Naive thymus-derived CD4-positive, alpha-beta T cell (primary cell): ENCODE data around the gene PPFIA1. TPM values are rescaled to one million over a fixed set of nuclear protein-coding genes. Genes with fewer than 3 reads are reported as not detected.

Experiments
- ATAC-seq: fragments of 150-1000 bp; cut with Tn5 transposase; 2 replicates; pipeline ENCODE4 v1.10.0; 2021; ENCODE audit warnings: mild to moderate bottlenecking, moderate library complexity
- CTCF ChIA-PET: fragments of 350-600 bp; sonication (Branson Sonifier 250); formaldehyde crosslinking; loops from one replicate; lab custom pipeline; 2021; ENCODE audit warnings: antibody characterized with exemption; lab: Charles Lee
- POLR2A ChIA-PET: fragments of 350-600 bp; sonication (Branson Sonifier 250); formaldehyde crosslinking; loops from one replicate; lab custom pipeline; 2021; ENCODE audit warnings: antibody characterized with exemption, inconsistent platforms; lab: Charles Lee
- DNase-seq, 9 donors: peaks; one replicate each; pipeline versions ENCODE4 v3.0.0 to v3.0.0-alpha.2; 2020 to 2022; ENCODE audit warnings: mixed read lengths in 1 of 9
- H3K27ac ChIP-seq: one replicate; pipeline ENCODE4 v1.7.0; 2013; ENCODE audit warnings: mild to moderate bottlenecking, low read depth, low read length, moderate library complexity
- H3K27me3 ChIP-seq, 2 donors: one replicate each; pipeline ENCODE4 v1.7.0; 2013; ENCODE audit warnings: low read length in 2 of 2, mild to moderate bottlenecking in 2 of 2, moderate library complexity in 2 of 2; ENCODE audit not compliant: control insufficient read depth in 2 of 2, insufficient read depth in 2 of 2
- H3K36me3 ChIP-seq, 3 experiments: 1 replicate in 2 of 3; 2 replicates in 1 of 3; pipeline ENCODE4 v1.7.0; 2013; ENCODE audit warnings: low read length in 3 of 3, mild to moderate bottlenecking in 3 of 3, moderate library complexity in 1 of 3; ENCODE audit not compliant: insufficient read depth in 3 of 3, control insufficient read depth in 2 of 3
- H3K4me1 ChIP-seq, 2 donors: one replicate each; pipeline ENCODE4 v1.7.0; 2013; ENCODE audit warnings: low read length in 2 of 2, mild to moderate bottlenecking in 2 of 2, moderate library complexity in 1 of 2; ENCODE audit not compliant: control insufficient read depth in 2 of 2, insufficient read depth in 2 of 2
- H3K4me3 ChIP-seq: 2 replicates; pipeline ENCODE4 v1.7.0; 2013; ENCODE audit warnings: mild to moderate bottlenecking, low read length
- H3K9me3 ChIP-seq, 3 experiments: 1 replicate in 2 of 3; 2 replicates in 1 of 3; pipeline ENCODE4 v1.7.0; 2013; ENCODE audit warnings: low read length in 3 of 3; ENCODE audit not compliant: control insufficient read depth in 2 of 3
- H3K27ac Mint-ChIP-seq, 9 donors: one replicate each; pipeline ENCODE4 v1.8.0; 2020 to 2022; ENCODE audit warnings: mixed read lengths in 9 of 9, mild to moderate bottlenecking in 8 of 9, moderate library complexity in 5 of 9, inconsistent platforms in 2 of 9
- H3K27me3 Mint-ChIP-seq, 5 donors: one replicate each; pipeline ENCODE4 v1.8.0; 2021 to 2022; ENCODE audit warnings: mixed read lengths in 5 of 5, mild to moderate bottlenecking in 1 of 5
- H3K36me3 Mint-ChIP-seq, 5 donors: one replicate each; pipeline ENCODE4 v1.8.0; 2020 to 2022; ENCODE audit warnings: mixed read lengths in 5 of 5, mild to moderate bottlenecking in 3 of 5, inconsistent platforms in 1 of 5
- H3K4me1 Mint-ChIP-seq, 7 donors: one replicate each; pipeline ENCODE4 v1.8.0; 2020 to 2022; ENCODE audit warnings: mixed read lengths in 7 of 7, mild to moderate bottlenecking in 3 of 7, inconsistent platforms in 1 of 7
- H3K4me3 Mint-ChIP-seq, 10 donors: one replicate each; pipeline ENCODE4 v1.8.0; 2020 to 2022; ENCODE audit warnings: mild to moderate bottlenecking in 10 of 10, mixed read lengths in 10 of 10, moderate library complexity in 6 of 10, inconsistent platforms in 2 of 10
- H3K9me3 Mint-ChIP-seq, 11 donors: one replicate each; pipeline ENCODE4 v1.8.0; 2020 to 2022; ENCODE audit warnings: mixed read lengths in 11 of 11, mild to moderate bottlenecking in 4 of 11, inconsistent platforms in 1 of 11, moderate library complexity in 1 of 11
- intact Hi-C, 2 donors: fragments of 100-400 bp; cut with micrococcal nuclease; formaldehyde crosslinking; loops; one replicate each; pipeline ENCODE4 v1.15.1; 2023
- polyA plus RNA-seq, 2 donors: library from polyadenylated mRNA; unstranded; fragments of 300-500 nt; fragmentation: Illumina TruSeq; gene quantifications; one replicate each; pipeline ENCODE4 v1.2.3, GENCODE V29; 2021
- total RNA-seq, 6 experiments: library from RNA in 5 of 6; stranded (reverse) in 5 of 6; gene quantifications; 1 replicate in 5 of 6; 2 replicates in 1 of 6; pipeline ENCODE4 v1.2.3 and lab custom pipeline; 2021 to 2026

Gene PPFIA1
- total RNA-seq (10 to 100 TPM; 41.5 to 71.0 (median 52.3) TPM), polyA plus RNA-seq (10 to 100 TPM; 14.3 to 14.8 TPM), total RNA-seq (lab: John Stamatoyannopoulos, UW) (71.6 reads per million, percentile 78 among the genes with 10 or more reads in this experiment)

- ATAC-seq (peak; percentile 99), DNase-seq (peak; percentile 93 to 99 (median 96))
- peaks cover 4 to 21% of the 10 kb centered on the region in 2 donors for H3K4me1 ChIP-seq
- peak within 1 kb of the TSS; percentile 95 for H3K4me3 ChIP-seq
- intact Hi-C loops, result loop anchor here (1.0 to 10.0 kb wide), 7 partner anchors 67 to 1955 kb away; partner anchors contain the start of genes FADD (in 2 of the 2), CTTN (in 1 of the 2), DHCR7 (in 1 of the 2) and INPPL1 (in 1 of the 2)
- ChIA-PET CTCF (interaction anchor here (0.6 kb wide), 1 partner anchor 8 kb away, joined by 3 read pairs; no protein-coding TSS in a partner anchor), POLR2A (interaction anchor here (1.0 to 3.7 kb wide), 2 partner anchors 17 to 66 kb away, joined by 3 to 16 read pairs; partner anchors contain the start of gene FADD)
- H3K27ac ChIP-seq, result peak within 1 kb of the TSS; percentile 83
- H3K9me3 Mint-ChIP-seq, result no peaks in the 10 kb centered on the region
- no peaks in the 10 kb centered on the region for H3K9me3 ChIP-seq
- peaks cover 13 to 52% (median 42%) of the 10 kb centered on the region in 7 donors for H3K4me1 Mint-ChIP-seq
- peaks cover 0 to 12% (median 6%) of the 10 kb centered on the region in 3 experiments for H3K36me3 ChIP-seq
- peak within 1 kb of the TSS; percentile 89 to 94 (median 92) for H3K4me3 Mint-ChIP-seq
- H3K27me3 ChIP-seq, result no peaks in the 10 kb centered on the region
- H3K27ac Mint-ChIP-seq, result peak within 1 kb of the TSS; percentile 63 to 96 (median 88)
- peaks cover 8 to 31% (median 14%) of the 10 kb centered on the region in 5 donors for H3K27me3 Mint-ChIP-seq
- H3K36me3 Mint-ChIP-seq, result peaks cover 0 to 13% (median 8%) of the 10 kb centered on the region in 5 donors
Observed at GRCh38 chr11:70270104-70270876, at the start of gene PPFIA1. TSS of gene PPFIA1 (plus strand) at chr11:70270690. CDS start at chr11:70272173, 1,483 bp downstream.

DNA sequence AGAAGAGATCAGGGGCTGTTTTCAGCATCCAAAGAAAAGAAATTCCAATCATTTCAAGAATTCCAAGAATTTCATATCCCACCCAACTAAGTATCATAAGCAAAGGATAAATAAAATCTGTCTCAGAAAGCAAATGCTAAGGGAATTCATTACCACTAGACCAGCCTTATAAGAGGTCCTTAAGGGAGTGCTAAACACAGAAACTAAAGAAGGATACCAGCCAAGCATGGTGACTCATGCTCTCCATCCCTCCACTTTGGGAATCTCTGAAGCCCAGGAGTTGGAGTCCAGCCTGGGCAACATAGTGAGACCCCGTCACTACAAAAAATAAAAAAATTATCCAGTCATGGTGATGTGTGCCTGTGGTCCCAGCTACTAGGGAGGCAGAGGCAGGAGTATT is 49.6 kb upstream of the PPFIA1 start:
- POLR2A ChIA-PET, result no interaction called here

DNA sequence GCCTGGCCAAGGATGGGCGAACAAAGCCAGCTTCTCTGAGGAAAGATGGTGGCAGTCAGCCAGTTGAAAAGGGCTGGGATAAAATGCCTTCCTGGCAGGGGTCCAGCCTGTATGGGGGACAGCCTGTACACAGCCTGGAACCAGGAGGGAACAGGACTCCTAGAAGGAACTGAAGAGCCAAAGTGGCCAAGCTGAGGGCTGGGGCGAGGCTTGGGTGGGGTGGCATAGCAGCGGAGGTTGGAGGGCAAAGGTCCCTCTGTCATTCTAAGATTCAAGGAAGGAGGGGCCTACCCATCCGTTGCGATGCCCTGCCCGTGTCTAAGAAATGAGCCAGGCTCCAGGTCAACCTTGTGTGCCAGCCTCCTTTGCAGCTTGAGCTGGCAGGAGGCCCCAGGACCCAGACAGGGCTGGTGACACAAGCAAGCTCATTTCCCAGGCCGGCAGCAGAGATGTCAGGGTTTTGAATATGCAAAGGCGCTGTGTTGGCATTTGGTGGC is 44.8 kb upstream of the PPFIA1 start:
- no peaks in the 10 kb centered on the region for H3K36me3 Mint-ChIP-seq
- Histone ChIP-seq H3K27ac (no peak overlapping the region), H3K36me3 (no peaks in the 10 kb centered on the region), H3K4me3 (no peak overlapping the region), H3K27me3 (no peaks in the 10 kb centered on the region), H3K4me1 (no peaks in the 10 kb centered on the region), H3K9me3 (no peaks in the 10 kb centered on the region)
- no peak overlapping the region for H3K4me3 Mint-ChIP-seq
- ATAC-seq (no peak), DNase-seq (no peak)
- intact Hi-C loops, result no loop called here
- H3K27me3 Mint-ChIP-seq, result peaks cover 0 to 26% (median 0%) of the 10 kb centered on the region in 5 donors
- H3K27ac Mint-ChIP-seq, result no peak overlapping the region
- ChIA-PET CTCF (interaction anchor here (0.6 kb wide), 1 partner anchor 1136 kb away, joined by 3 read pairs; no protein-coding TSS in a partner anchor), POLR2A (no interaction called here)
- H3K9me3 Mint-ChIP-seq, result no peaks in the 10 kb centered on the region
- no peaks in the 10 kb centered on the region for H3K4me1 Mint-ChIP-seq

More for the DNA sequence above, 49.6 kb upstream of the PPFIA1 start:
- Mint-ChIP-seq H3K9me3 (peaks cover 0 to 2% (median 0%) of the 10 kb centered on the region in 11 donors), H3K27me3 (peaks cover 6 to 50% (median 10%) of the 10 kb centered on the region in 5 donors), H3K4me3 (no peak overlapping the region), H3K36me3 (peaks cover 0 to 7% (median 4%) of the 10 kb centered on the region in 5 donors), H3K4me1 (no peaks in the 10 kb centered on the region), H3K27ac (no peak overlapping the region)
- no peaks in the 10 kb centered on the region for H3K36me3 ChIP-seq
- H3K27ac ChIP-seq, result no peak overlapping the region
- no peaks in the 10 kb centered on the region for H3K4me1 ChIP-seq
- H3K9me3 ChIP-seq, result no peaks in the 10 kb centered on the region
- intact Hi-C loops, result no loop called here
- CTCF ChIA-PET, result interaction anchor here (0.8 kb wide), 1 partner anchor 313 kb away, joined by 3 read pairs; no protein-coding TSS in a partner anchor
- no peaks in the 10 kb centered on the region for H3K27me3 ChIP-seq
- no peak for ATAC-seq
- H3K4me3 ChIP-seq, result no peak overlapping the region
- DNase-seq, result no peak

DNA sequence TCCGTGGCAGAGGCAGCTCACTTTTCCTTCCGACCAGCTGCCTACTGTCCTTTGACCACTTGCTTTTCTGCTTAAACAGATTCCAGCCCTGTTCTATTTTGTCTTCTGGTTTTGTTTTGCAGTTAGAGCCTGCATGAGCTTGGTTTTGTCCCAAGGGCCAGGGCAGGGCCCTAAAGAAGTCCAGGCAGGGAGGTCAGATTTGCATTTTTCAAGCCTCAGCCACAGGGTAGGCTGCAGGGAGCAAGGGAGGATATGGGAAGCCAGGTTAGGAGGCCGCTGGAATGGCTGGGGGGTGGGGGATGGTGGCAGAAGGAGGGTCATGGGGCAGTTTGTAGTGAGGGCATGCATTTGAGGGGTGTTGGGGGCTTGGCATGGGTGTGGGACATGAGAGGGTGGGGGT is 44.3 kb upstream of the PPFIA1 start:
- no peaks in the 10 kb centered on the region for H3K9me3 Mint-ChIP-seq

DNA sequence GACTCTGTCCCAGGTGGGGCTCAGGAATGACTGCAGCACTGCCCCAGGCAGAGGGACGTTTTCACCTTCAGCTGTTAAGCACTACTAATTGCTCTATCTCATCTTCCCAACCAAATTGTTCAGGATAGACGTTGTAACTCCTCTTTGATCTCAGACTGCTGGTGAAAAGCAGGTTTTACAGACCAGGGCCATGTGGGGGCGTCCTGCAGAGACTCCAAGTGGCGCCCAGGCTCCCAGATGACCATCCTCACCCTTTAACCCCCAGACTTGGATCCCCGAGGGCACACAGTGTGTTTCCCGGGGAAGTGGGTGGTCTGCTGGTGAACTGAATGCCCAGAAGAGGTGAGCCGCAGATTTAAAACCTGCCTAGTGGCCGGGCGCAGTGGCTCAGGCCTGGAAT is 43.5 kb upstream of the PPFIA1 start:
- Mint-ChIP-seq H3K4me3 (no peak overlapping the region), H3K36me3 (no peaks in the 10 kb centered on the region), H3K9me3 (no peaks in the 10 kb centered on the region), H3K27me3 (peaks cover 0 to 21% (median 0%) of the 10 kb centered on the region in 5 donors), H3K27ac (peak overlapping the region in 1 of 9 donors; percentile 41), H3K4me1 (no peaks in the 10 kb centered on the region)
- POLR2A ChIA-PET, result no interaction called here
- Histone ChIP-seq H3K4me3 (no peak overlapping the region), H3K27me3 (no peaks in the 10 kb centered on the region), H3K27ac (no peak overlapping the region), H3K4me1 (no peaks in the 10 kb centered on the region), H3K36me3 (no peaks in the 10 kb centered on the region), H3K9me3 (no peaks in the 10 kb centered on the region)
- intact Hi-C loops, result no loop called here
- DNase-seq (no peak), ATAC-seq (no peak)
- CTCF ChIA-PET, result no interaction called here

More for the DNA sequence above, 44.3 kb upstream of the PPFIA1 start:
- ChIA-PET CTCF (interaction anchor here (0.6 kb wide), 1 partner anchor 1137 kb away, joined by 3 read pairs; no protein-coding TSS in a partner anchor), POLR2A (no interaction called here)
- no peak overlapping the region for H3K4me3 ChIP-seq
- no peak overlapping the region for H3K4me3 Mint-ChIP-seq
- H3K27ac Mint-ChIP-seq, result peak overlapping the region in 1 of 9 donors; percentile 36
- H3K4me1 ChIP-seq, result no peaks in the 10 kb centered on the region
- ATAC-seq (no peak), DNase-seq (no peak)
- intact Hi-C loops, result no loop called here
- H3K9me3 ChIP-seq, result no peaks in the 10 kb centered on the region
- no peaks in the 10 kb centered on the region for H3K36me3 Mint-ChIP-seq
- H3K4me1 Mint-ChIP-seq, result no peaks in the 10 kb centered on the region
- H3K27me3 ChIP-seq, result no peaks in the 10 kb centered on the region
- no peak overlapping the region for H3K27ac ChIP-seq
- peaks cover 0 to 24% (median 0%) of the 10 kb centered on the region in 5 donors for H3K27me3 Mint-ChIP-seq
- no peaks in the 10 kb centered on the region for H3K36me3 ChIP-seq

- H3K4me3 ChIP-seq, result no peak overlapping the region
- no peak for DNase-seq
- H3K9me3 ChIP-seq, result no peaks in the 10 kb centered on the region
- POLR2A ChIA-PET, result no interaction called here
- no peaks in the 10 kb centered on the region for H3K4me1 Mint-ChIP-seq
- H3K9me3 Mint-ChIP-seq, result peaks cover 0 to 3% (median 0%) of the 10 kb centered on the region in 11 donors
- H3K36me3 Mint-ChIP-seq, result no peaks in the 10 kb centered on the region
- peaks cover 0 to 7% (median 0%) of the 10 kb centered on the region in 5 donors for H3K27me3 Mint-ChIP-seq
- no peak for ATAC-seq
- no peak overlapping the region for H3K27ac Mint-ChIP-seq
- no peaks in the 10 kb centered on the region for H3K27me3 ChIP-seq
- intact Hi-C loops, result no loop called here
- H3K4me1 ChIP-seq, result no peaks in the 10 kb centered on the region
- no peak overlapping the region for H3K27ac ChIP-seq
- no peak overlapping the region for H3K4me3 Mint-ChIP-seq
- CTCF ChIA-PET, result no interaction called here
- no peaks in the 10 kb centered on the region for H3K36me3 ChIP-seq
Observed at GRCh38 chr11:70229737-70230136, 40.8 kb upstream of the PPFIA1 start.
